ENCODE data around the gene ING1.
"Not testable (repeated sequence)": the region's sequence is repeated elsewhere in the genome, so short reads cannot be mapped to it uniquely, and the experiment has no call there.

Gene ING1, protein sequence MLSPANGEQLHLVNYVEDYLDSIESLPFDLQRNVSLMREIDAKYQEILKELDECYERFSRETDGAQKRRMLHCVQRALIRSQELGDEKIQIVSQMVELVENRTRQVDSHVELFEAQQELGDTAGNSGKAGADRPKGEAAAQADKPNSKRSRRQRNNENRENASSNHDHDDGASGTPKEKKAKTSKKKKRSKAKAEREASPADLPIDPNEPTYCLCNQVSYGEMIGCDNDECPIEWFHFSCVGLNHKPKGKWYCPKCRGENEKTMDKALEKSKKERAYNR

DNA sequence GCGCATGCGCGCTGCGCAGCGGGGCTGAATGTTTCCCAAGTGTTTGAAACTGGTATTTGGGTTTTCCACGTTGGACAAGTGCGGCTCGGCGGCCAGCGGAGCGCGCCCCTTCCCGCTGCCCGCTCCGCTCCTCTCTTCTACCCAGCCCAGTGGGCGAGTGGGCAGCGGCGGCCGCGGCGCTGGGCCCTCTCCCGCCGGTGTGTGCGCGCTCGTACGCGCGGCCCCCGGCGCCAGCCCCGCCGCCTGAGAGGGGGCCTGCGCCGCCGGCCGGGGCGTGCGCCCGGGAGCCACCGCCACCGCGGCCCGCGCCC, at the start of gene ING1:
Gene ING1, plus strand, starts transcription at position 59 of the 311 bp plus-strand sequence. CDS start 450 bp downstream, outside the sequence.
- DNase-seq = no peak

DNA sequence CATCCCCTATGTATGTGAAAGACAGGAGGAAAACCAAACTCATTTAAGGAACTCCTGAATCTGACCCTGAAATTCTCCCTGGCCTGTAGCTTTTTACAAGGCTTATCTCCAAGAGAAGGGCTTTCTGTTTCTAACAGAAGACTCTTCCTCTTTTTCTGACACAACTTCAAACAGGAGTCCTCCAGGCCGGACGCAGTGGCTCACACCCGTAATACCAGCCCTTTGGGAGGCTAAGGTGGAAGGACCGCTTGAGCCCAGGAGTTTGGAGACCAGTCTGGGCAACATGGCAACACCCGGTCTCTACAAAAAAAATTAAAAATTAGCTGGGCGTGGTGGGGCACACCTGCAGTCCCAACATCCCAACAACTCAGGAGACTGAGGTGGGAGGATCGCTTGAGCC, 49.5 kb upstream of the ING1 start:
- DNase-seq = no peak

DNA sequence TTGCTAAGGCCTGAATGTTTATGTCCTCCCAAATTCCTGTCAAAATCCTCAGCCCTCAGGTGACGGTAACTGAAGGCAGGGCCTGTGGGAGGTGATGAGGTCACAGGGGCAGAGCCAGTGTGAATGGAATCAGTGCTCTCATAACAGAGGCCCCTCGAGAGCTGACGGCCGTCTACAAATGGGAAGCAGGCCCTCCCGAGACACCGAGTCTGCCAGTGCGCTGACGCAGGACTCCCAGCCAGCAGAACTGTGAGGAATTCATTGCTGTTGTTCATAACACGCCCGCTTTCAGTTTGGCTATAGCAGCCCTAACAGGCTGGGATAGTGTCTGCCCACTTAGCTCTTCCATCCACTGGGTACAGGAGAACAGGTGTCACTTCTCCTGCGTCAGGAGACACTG, 48.8 kb upstream of the ING1 start:
- no peak for DNase-seq

DNA sequence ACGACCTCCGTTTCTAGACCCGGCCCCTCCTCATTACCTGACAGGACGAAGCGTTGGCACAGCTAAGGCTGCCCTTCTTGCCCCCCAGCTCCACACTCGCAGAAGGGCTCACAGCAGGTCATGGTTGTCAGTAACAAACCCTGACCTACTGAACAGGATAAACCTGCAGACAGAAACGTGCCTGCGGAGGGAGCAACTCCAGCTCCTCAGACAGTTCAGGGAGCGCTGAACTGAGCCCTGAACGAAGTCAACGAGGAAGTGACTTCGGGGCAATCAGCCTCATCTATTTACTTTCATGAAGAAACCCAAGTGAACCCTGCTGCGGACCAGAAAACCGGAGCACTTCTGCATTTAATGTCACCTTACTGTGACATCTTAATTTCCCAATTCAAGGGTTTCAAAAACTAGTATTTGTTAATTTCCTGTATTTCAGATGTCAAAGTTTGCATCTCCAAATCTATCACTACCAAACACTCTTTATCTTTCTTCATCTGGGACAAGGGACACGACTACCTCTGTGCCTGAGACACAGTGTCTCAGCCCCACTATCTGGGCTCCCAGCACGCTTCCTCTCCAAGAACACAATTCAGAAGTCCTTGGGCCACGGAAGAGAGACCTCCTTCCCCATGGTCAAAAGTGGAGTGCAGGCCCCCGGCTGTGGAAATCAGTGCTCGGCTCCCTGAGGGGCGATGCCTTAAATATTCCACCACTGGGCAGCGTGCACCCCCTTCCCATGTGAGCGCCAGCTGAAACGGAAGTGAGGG, 47.8 kb upstream of the ING1 start:
- DNase-seq = no peak

DNA sequence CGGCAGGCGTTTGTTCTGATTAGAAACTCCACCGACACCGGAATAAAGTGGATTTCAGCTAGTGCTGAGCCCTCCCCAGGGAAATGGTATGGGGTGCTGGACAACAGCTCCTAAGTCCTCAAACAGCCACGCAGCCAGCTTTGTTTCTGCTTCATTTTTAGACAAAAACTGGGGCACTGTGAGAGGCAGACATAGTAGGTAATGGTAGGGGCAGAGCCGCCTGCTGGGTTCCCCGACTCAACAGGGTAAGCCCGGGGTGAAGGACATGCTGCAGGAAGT, 47.3 kb upstream of the ING1 start:
- DNase-seq = no peak

DNA sequence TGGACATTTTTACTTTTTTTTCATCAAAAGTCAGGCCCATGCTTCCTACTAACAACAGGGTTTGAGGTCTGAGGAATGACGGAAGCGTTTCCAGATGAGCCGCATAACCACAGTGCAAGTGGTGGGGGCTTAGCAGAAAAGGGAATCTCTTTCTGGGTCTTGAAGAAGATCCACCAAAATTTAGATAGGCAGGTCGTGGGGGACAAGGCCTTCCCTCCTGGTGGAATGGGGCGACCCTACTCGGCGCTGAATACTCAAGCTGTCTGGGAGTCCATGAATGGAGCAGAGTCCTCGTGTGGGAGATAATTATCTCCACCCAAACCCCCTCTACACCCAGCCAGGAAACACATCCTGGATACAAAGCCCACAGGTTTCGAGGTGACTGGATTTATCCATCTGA, 44.5 kb upstream of the ING1 start:
- DNase-seq = no peak

DNA sequence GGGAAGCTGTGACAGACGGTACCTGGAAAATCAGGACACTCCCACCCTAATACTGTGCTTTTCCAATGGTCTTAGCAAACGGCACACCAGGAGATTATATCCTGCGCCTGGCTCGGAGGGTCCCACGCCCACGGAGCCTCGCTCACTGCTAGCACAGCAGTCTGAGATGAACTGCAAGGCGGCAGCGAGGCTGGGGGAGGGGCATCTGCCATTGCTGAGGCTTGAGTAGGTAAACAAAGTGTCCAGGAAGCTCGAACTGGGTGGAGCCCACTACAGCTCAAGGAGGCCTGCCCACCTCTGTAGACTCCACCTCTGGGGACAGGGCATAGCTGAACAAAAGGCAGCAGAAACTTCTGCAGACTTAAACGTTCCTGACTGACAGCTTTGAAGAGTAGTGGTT, 43.7 kb upstream of the ING1 start:
- DNase-seq = not testable (repeated sequence)

DNA sequence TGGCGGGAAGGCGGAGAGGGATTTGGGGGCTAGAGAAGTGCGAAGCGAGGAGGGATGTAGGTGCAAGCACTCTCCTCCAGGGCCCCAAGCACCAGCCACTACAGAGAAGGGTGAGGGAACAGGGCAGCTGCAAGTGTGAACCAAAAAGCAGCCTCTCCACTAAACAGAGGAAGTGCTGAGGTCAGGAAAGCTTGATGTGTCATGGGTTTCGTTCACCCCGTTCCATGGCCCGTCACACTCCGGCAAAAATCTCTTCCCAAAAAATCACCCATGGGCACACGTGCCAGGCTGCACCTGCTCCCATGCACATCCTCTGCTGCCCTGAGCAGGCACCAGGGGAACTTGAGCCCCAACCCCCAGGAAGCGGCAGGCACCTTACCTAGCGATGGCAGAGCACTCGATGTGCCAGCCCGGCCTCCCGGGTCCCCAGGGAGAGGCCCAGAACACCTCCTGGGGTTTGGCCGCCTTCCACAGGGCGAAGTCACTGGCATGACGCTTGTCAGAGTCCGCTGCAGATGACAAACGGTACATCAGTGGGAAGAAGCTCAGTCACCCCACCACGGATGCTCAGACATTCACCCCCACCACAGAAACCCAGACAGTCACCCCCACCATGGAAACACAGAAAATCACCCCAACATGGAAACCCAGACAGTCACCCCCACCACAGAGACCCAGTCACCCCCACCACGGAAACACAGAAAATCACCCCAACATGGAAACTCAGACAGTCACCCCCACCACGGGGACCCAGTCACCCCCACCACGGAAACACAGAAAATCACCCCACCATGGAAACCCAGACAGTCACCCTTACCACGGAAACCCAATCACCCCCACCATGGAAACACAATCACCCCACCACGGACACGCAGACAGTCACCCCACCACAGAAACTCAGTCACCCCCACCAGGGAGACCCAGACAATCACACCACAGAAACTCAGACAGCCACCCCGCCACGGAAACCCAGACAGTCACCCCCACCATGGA, 36.6 kb upstream of the ING1 start:
- DNase-seq = no peak

DNA sequence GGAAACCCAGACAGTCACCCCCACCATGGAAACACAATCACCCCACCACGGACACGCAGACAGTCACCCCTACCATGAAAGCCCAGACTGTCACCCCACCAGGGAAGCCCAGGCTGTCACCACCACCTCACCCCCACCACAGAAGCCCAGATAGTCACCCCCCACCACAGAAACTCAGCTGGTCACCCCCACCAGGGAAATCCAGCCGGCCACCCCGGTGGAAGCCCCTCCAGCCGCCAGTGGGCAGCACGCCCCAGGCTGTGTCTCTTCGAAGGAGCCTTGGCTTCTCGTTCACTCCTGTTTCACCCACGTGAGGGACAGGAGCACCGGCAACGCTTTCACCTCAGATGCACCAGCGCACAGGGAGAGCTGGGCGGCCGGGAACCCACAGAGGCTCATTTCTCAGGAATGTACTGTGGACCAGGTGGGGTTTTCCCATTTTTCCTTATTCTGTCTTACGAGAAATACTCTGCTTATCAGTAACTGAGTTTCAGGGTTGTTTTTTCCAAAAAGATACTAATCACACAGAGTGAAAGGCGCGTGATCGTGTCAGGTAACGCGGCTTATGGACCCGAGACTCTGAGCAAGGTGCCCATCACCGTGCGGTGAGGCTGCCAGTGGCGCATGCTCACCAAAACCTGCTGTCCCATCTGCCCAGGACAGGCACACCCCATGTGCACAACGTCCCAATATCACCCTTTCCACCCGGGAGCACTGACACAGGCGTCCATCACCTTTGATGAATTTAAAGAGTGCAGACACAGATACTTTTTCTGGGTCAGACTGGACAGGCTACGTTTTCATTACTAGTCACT, 35.6 kb upstream of the ING1 start:
- DNase-seq = no peak

DNA sequence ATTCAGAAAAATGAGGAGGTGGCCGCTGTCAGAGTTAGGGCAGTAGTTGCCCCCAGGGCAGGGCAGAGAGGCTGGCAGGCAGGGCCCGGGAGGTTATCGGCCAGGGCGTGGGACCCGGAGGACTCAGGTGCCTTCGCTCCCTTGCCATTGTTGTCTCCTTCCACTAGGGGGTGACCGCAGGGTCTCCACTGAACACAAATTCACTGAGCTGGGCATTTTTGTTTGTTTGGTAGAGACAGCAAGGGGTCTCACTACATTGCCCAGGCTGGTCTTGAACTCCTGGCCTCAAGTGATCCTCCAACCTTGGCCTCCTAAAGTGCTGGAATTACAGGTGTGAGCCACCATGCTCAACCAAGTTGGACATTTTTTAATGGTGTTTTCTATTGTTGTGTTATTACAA, 32.6 kb upstream of the ING1 start:
- DNase-seq = no peak

DNA sequence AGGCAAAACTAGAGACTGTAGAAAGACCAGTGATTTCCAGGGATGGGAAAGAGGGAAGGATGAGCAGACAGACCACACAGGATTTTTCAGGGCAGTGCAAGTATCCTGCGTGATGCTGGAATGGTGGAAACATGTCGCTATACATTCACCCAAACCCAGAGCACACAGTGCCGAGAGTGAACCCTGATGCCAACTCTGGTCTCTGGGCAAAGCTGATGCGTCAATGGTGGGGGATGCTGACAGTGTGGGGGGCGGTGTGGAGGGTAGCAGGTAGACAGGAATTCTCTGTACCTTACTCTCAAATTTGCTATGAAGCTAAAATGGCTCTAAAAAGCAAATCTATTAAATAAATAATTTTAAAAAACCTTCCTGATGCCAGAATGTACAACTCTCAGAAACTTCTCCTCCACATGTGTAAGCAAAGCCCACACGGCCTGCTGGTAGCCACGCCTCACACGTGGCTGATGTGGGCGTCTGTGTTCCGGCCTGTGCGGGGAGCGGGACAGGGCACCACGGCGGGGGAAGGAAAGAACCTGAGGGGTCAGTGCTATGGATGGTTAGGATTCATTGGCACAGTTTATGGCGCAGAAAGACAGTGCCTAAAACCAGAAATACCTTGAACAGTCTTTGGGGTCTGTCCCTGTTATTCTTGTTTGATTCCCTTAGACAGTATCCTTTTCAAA, 31.5 kb upstream of the ING1 start:
- no peak for DNase-seq

DNA sequence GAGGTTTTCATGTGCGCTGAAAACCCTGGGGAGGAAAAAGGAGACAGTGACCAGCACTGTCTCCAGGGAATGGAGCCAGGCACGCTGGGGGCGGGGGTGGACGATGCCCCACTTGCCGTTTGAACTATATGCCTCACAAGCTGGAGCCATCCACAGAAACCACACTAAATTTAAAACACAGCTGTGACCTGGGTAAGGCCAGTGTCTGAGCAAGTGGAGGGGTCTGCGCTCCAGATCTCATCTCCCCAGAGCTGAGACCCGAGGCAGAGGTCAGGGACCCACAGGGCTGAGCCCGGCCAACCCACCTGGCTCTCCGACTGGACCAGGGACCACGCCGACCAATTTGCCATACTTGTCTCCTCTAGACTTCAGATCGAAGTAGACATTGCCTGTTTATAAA, 30.8 kb upstream of the ING1 start:
- DNase-seq = no peak

DNA sequence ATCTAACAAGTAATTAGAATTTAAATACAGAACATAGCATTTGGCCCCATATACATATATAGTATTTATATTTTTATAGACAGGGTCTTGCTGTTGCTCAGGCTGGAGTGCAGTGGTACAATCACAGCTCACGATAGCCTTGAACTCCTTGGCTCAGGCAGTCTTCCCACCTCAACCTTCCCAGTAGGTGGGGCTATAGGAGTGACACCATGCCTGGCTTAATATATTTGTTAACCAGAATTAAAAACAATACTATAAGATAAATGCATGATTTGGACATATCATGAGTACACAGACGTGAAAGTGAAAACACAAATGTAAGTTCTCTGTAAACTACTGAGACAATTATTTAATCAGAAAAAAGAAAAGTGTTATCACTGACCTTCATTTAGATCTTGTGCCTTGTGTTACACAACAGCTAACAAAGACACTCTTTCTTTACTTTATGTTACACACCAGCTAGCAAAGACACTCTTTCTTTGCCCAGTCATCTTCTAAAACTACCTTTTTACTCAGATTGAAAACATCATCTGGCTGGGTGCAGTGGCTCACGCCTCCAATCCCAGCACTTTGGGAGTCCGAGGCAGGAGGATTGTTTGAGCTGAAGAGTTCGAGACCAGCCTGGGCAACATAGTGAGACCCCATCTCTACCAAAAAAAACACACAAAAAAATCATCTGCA, 30.2 kb upstream of the ING1 start:
- DNase-seq = no peak

DNA sequence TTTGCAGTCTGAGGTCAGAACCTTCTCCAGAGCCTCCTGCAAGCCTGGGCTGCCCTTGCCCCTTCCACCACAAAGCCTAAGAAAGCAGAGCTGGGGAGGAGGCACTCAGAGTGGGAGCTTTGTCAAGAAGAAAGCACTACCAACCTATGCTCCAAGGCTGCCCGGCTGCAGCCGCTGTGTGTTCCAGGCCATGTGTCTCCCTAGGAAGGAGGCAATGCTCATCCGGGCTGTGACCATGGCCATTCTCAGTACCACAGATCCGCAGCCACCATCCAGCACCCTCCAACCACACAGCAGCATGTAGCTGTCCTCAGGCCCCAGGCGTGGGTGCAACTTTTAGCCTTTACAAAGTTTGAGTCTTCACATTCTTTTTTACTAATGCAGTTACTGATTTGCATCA, 29.6 kb upstream of the ING1 start:
- DNase-seq = no peak

DNA sequence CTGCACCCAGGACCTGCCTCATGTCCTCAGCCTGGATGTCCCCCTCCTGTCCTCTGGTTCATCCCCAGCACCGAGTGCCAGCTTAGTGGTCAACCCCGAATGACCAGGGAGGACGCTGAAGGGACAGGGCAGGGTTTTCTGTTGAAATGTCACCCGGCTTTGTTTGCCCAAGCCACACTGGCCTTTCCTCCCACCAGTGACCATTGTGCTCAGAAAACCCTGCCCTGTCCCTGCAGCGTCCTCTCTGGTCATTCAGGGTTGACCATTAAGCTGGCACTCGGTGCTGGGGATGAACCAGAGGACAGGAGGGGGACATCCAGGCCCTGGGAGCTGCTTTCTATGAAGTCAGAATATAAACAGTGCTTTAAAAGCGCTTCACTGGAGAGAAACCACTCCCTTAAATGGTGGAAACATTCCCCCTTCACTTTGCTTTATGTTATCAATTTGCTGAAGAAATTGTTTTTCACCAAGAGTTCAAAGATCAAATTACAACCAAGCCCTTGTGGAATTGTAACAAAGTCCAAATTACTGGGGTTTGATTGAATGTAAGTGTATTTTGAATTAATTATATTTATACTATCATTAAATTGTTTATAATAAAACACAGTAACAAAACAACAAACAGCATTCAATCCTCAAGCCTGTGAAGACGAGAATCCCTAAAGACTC, 29.0 kb upstream of the ING1 start:
- no peak for DNase-seq

DNA sequence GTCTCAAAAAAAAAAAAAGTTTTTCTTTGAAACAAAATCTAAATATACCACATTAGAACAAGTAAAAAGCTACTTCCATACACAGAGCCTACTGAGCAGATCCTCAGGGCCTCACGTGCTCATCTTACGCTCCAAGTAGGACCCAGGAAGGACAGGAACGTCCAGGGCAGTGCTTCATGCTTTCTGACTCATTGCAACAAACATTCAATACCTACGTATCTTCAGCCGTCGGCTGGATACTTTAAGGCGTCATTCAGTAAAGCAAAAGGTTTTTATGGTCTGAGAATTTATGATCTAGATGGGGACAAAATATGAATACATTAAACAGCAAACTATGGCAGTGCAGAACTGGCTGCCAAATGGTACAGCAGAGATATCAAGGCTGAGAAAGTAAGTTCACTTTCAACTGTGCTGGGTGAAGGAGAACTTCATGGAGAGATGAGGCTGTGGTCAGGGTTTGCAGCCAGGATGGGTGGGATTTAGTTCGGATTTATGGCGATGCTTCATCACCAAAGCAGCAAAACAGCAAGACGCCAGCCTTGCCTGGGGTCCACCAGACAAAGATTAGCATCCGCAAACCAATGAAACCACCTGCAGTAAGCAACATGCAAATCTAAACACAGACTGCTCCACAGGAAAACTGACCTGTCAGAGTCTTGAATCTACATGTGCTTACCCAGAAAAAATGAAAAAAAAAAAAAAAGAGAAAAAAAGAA, 28.0 kb upstream of the ING1 start:
- no peak for DNase-seq

DNA sequence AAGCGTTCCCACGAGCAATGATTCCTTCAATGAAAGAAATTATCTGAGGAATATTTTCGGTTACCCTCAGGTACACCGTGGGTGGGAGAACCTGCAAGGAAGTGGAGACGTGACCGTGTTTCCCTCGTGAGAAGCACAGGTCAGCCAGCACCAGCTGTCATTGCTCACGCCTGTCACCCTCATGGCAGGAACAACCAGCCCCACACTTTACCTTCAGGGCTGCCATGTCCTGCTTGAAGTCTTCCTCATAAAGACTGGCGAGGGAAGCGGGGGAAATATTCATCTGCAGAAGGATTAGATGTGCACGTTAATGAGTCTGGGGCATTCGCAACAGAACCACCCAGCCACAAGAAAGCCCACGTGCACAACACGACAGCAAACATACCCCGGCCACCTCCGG, 25.8 kb upstream of the ING1 start:
- DNase-seq = no peak

DNA sequence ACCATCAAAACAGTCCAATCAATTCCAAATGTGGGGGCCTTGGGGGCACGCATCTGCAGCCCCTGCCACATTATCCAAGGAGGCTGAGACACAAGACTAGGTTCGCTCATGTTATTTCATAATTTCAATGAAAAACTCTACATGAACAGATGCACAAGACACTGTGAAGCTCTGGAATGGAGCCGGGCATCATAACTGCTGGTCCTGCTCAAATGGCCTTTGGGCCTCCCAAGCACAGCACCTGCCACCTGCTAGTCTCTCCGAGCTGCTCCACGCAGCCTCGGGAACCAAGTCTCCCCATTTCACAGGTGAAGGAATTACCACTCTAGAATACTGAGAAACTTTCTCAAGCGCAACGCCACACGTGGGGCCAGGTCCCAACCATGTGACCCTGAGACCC, 24.5 kb upstream of the ING1 start:
- DNase-seq = no peak

DNA sequence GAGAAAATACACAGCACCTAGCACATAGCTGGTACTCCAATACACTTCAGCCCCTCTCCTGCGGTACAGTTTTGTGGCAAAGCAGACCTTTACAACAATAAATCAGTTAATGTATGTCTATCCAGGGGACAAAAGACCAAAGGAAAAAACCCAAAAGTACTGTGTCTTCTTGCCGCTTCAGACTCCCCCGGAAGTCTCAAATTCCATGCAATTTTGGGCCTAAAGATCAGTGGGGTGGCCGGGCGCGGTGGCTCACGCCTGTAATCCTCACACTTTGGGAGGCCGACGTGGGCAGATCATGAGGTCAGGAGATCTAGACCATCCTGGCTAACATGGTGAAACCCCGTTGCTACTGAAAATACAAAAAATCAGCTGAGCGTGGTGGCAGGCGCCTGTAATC, 23.8 kb upstream of the ING1 start:
- no peak for DNase-seq

DNA sequence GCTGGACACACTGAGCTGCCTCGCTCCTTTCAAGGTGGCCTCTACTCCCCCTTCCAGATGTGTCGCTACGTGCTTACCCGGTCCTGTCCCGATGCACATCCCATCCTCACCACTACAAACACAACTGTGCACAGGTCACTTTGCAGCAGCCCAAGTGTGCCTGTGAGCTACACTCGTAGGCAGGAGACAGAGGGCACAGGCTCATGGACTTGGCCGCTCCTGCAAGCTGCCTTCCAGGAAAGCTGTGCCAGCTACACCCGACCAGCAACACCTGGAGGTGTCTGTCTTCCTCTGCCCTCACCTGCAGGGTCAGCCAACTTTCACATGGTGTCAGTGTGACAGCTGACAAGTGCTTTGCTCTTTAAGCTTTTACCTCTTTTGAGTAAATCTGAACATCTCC, 23.0 kb upstream of the ING1 start:
- DNase-seq = no peak

DNA sequence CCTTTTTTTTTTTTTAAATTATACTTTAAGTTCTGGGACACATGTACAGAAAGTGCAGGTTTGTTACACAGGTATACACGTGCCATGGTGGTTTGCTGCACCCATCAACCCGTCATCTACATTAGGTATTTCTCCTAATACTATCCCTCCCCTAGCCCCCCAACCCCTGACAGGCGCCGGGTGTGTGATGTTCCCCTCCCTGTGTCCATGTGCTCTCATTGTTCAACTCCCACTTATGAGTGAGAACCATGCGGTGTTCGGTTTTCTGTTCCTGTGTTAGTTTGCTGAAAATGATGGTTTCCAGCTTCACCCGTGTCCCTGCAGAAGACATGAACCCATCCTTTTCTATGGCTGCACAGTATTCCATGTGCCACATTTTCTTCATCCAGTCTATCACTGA, 17.7 kb upstream of the ING1 start:
- DNase-seq = not testable (repeated sequence)

All from cerebellar nuclear complex (tissue), 1 donor.